ENCODE measurements around the gene SNTB2.

The SNTB2 gene

DNA sequence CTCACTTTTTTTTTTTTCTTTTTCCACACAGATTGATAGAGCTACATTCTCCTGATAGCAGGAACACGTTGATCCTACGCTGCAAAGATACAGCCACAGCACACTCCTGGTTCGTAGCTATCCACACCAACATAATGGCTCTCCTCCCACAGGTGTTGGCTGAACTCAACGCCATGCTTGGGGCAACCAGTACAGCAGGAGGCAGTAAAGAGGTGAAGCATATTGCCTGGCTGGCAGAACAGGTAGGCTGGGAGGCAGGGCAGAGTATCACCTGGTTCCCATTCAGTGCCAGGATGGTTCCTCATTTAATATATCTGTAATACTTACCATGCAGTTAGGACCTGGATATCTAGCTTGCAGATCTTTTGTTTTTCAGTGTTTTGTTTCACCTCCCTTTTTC is 73.1 kb downstream of the SNTB2 start:
- H3K27me3 ChIP-seq (ENCODE audit: insufficient read depth, low read length): no peaks in the 10 kb centered on the region
- H3K9me3 ChIP-seq (ENCODE audit: low read length): peaks cover 3% of the 10 kb centered on the region
- no peaks in the 10 kb centered on the region for H3K4me1 ChIP-seq (ENCODE audit: insufficient read depth, low read length)
- H2AFZ ChIP-seq (ENCODE audit: low read depth, low read length): no peak overlapping the region
- H3K4me3 ChIP-seq (ENCODE audit: low read length): no peak overlapping the region
- H3K36me3 ChIP-seq (ENCODE audit: insufficient read depth, low read length): peaks cover 26% of the 10 kb centered on the region

DNA sequence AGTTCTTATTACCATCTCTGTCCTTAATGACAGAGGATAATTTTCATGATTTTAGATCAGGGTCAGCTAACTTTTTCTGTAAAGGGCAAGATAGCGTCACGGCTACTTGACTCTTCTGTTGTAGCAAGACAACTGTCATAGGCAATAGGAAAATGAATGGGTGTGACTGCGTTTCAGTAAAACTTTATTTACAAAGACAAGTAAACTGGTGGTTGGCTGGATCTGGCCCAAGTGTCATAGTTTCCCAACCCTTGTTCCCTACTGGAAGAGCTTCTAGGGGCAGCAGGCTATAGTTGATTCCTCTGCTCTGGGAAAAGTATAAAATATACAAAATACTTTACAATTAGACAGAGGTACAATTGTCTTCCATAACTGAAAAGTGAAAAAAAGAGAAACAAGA is 73.5 kb downstream of the SNTB2 start:
- no peak overlapping the region for H3K4me3 ChIP-seq (ENCODE audit: low read length)
- no peak overlapping the region for H2AFZ ChIP-seq (ENCODE audit: low read depth, low read length)
- H3K4me1 ChIP-seq (ENCODE audit: insufficient read depth, low read length): no peaks in the 10 kb centered on the region
- H3K27me3 ChIP-seq (ENCODE audit: insufficient read depth, low read length): no peaks in the 10 kb centered on the region
- peaks cover 26% of the 10 kb centered on the region for H3K36me3 ChIP-seq (ENCODE audit: insufficient read depth, low read length)
- peaks cover 3% of the 10 kb centered on the region for H3K9me3 ChIP-seq (ENCODE audit: low read length)

DNA sequence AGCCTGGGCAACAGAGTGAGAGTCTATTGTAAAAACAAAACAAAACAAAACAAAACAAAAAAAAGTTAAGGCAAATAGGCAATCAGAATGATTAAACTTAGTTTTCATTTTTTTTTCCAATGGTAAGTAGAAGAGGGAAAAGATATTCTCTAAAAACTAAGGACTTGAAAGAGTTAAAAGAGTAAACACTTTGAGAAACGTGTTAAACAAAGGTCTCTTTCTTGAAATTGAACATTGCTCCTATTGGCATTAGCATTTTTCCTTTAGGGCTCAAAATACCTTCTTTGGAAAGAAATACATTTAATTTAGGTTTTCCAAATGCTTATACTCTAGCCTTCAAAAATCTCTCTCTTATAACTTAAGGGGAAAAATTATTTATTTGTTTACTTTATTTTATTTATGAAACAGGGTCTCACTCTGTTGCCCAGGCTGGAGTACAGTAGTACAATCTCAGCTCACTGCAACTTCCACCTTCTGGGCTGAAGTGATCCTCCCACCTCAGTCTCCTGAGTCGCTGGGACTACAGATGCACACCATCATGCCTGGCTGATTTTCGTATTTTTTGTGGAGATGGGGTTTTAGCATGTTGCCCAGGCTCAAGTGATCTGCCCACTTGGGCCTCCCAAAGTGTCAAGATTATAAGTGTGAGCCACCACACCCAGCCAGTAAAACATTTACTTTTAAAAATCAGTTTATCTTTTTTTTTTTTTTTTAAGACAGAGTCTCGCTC is 79.5 kb downstream of the SNTB2 start:
- Histone ChIP-seq H3K4me3 (ENCODE audit: low read length) (no peak overlapping the region), H3K27me3 (ENCODE audit: insufficient read depth, low read length) (no peaks in the 10 kb centered on the region), H3K36me3 (ENCODE audit: insufficient read depth, low read length) (peaks cover 30% of the 10 kb centered on the region), H3K9me3 (ENCODE audit: low read length) (peaks cover 3% of the 10 kb centered on the region), H3K4me1 (ENCODE audit: insufficient read depth, low read length) (no peaks in the 10 kb centered on the region), H2AFZ (ENCODE audit: low read depth, low read length) (no peak overlapping the region)

DNA sequence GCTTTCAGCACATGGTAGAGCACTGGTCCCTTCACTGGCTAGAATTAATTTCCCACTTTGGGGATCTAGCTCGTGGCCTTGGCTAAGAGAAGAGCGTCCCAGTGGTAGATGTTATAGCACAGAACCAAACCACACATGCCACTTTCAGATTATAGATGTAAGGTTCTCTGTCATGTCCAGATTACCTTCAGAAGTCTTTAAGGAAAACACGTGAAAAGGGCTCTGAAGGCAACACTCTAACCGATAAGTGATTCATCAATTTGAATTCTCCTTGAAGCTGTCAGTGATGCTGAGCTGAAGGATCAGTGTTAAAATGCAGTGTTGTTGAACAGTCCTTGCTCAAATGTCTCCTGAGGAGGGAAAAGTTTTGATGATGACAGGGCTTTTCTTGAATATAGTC is 80.7 kb downstream of the SNTB2 start:
- Histone ChIP-seq H3K4me1 (ENCODE audit: insufficient read depth, low read length) (no peaks in the 10 kb centered on the region), H3K27me3 (ENCODE audit: insufficient read depth, low read length) (no peaks in the 10 kb centered on the region), H3K36me3 (ENCODE audit: insufficient read depth, low read length) (peaks cover 23% of the 10 kb centered on the region), H3K9me3 (ENCODE audit: low read length) (peaks cover 3% of the 10 kb centered on the region), H2AFZ (ENCODE audit: low read depth, low read length) (no peak overlapping the region), H3K4me3 (ENCODE audit: low read length) (no peak overlapping the region)

DNA sequence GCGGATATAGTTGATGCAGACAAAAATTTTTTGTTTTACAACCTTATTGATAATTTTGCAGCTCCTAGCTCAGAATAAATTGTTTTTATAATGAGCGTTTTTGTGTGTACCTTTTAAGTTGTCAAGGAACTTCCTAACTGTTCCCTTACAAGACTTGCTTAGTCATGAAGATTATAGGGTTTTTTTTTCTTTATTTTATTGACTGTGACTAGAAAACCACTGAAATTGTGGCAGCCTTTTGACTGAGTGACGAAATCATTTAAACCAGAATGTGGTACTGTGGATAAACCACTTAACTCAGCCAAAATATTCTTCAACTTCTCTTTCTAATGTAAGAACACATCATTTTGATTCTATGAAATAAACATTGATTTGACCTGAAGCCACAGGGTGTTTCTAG is 83.4 kb downstream of the SNTB2 start:
- H3K36me3 ChIP-seq (ENCODE audit: insufficient read depth, low read length): peaks cover 23% of the 10 kb centered on the region
- no peaks in the 10 kb centered on the region for H3K4me1 ChIP-seq (ENCODE audit: insufficient read depth, low read length)
- H3K9me3 ChIP-seq (ENCODE audit: low read length): no peaks in the 10 kb centered on the region
- no peaks in the 10 kb centered on the region for H3K27me3 ChIP-seq (ENCODE audit: insufficient read depth, low read length)
- H2AFZ ChIP-seq (ENCODE audit: low read depth, low read length): no peak overlapping the region
- no peak overlapping the region for H3K4me3 ChIP-seq (ENCODE audit: low read length)

DNA sequence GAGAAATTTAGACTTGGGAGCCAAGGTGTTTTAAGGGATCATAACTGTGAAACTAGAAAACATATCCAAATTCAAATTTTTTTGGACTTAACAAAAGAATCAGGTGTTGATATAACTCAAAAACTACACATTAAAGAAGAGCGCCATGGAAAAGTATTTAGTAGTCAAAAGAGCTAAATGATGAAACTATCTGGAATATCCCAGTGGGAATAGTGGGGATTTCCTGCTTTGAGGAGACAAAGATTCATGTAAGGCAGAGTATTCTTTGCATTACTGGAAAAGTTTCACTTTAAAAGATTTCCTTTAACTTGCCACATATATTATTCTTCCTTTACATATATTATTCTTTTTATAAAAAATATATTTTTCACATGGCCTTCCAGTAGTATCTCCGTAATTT is 83.9 kb downstream of the SNTB2 start:
- H3K9me3 ChIP-seq (ENCODE audit: low read length): no peaks in the 10 kb centered on the region
- H3K4me3 ChIP-seq (ENCODE audit: low read length): no peak overlapping the region

DNA sequence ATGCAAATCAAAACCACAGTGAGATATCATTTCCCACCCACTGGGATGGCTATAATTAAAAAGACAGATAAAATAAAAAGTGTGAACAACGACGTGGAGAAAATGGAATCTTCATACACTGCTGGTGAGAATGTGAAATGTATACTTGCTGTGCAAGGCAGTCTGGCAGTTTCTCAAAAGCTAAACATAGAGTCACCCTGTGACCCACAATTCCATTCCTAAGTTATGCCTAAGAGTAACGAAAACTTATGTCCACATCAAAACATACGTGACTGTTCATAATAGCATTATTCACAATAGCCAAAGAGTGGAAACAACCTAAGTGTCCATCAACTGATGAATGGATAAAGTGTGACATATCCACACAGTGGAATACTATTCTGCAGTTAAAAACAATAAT is 86.0 kb downstream of the SNTB2 start:
- Histone ChIP-seq H2AFZ (ENCODE audit: low read depth, low read length) (no peak overlapping the region), H3K4me1 (ENCODE audit: insufficient read depth, low read length) (no peaks in the 10 kb centered on the region), H3K9me3 (ENCODE audit: low read length) (no peaks in the 10 kb centered on the region), H3K27me3 (ENCODE audit: insufficient read depth, low read length) (no peaks in the 10 kb centered on the region), H3K4me3 (ENCODE audit: low read length) (no peak overlapping the region), H3K36me3 (ENCODE audit: insufficient read depth, low read length) (peaks cover 23% of the 10 kb centered on the region)

More for the DNA sequence above, 83.9 kb downstream of the SNTB2 start:
- no peaks in the 10 kb centered on the region for H3K4me1 ChIP-seq (ENCODE audit: insufficient read depth, low read length)
- peaks cover 23% of the 10 kb centered on the region for H3K36me3 ChIP-seq (ENCODE audit: insufficient read depth, low read length)
- H3K27me3 ChIP-seq (ENCODE audit: insufficient read depth, low read length): no peaks in the 10 kb centered on the region
- H2AFZ ChIP-seq (ENCODE audit: low read depth, low read length): no peak overlapping the region

DNA sequence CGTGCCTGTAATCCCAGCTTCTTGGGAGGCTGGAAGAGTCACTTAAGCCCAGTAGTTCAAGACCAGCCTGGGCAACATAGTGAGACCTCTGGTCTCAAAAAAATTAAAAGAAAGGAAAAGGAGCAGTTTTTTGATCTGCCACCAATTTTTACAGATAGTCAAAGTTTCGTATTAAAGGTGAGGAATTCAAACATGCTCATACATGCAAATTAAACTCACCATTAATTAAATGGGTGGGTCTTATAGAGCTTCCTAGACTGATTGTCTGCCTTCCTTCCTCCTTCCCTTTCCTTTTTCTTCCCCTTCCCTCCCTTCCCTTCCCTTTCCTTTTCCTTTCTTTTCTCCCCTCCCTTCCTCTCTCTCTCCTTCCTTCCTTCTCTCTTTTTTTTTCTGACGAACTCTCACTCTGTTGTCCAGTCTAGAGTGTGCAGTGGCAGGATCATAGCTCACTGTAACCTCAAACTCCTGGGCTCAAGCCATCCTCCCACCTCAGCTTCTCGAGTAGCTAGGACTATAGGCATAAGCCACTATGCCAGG is 87.8 kb downstream of the SNTB2 start:
- peaks cover 23% of the 10 kb centered on the region for H3K36me3 ChIP-seq (ENCODE audit: insufficient read depth, low read length)
- no peak overlapping the region for H2AFZ ChIP-seq (ENCODE audit: low read depth, low read length)
- no peaks in the 10 kb centered on the region for H3K4me1 ChIP-seq (ENCODE audit: insufficient read depth, low read length)
- H3K27me3 ChIP-seq (ENCODE audit: insufficient read depth, low read length): no peaks in the 10 kb centered on the region
- no peaks in the 10 kb centered on the region for H3K9me3 ChIP-seq (ENCODE audit: low read length)
- no peak overlapping the region for H3K4me3 ChIP-seq (ENCODE audit: low read length)

DNA sequence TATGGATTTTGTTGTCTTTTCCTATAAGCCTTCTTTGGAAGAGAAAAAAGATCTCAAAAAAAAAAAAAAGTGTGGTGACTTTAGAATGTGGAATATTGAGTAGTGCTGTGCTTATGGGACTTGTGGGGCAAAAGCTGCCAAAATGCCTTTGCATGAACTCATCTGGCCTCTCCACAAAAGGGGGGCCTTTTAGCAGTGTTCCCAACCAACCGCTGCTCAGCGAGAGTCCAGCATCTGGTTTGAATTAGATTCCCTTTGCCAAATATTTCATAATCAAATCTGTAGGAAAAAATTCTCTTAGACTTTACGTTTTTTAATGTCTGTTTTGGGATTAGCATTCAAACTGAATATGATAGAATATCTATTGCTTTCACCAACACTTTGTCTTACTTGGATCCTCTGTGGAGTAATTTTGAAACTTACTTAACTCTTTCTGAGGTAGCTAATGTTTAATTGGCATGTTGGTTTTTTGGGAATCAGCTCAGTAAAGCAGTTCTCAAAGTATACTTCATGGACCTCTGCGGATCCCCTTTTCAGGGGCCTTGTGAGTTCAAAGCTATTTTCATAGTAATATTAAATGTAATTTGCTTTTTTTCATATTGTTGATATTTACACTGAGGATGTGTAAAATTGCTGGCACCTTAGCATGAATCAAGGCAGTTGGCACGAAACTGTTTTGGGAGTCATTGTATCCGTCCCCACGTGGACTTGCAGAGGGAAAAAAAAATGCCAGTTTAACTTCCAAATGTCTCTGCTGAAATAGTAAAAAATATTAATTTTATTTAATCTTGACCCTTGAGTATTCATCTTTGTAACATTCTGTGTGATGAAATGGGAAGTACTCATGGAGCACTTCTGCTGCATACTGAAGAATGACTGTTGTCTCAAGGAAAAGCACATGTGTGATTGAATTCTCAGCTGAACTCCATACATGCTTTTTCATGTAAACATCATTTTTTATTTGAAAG is 89.5 kb downstream of the SNTB2 start:
- Histone ChIP-seq H3K36me3 (ENCODE audit: insufficient read depth, low read length) (peaks cover 7% of the 10 kb centered on the region), H3K4me1 (ENCODE audit: insufficient read depth, low read length) (no peaks in the 10 kb centered on the region), H3K9me3 (ENCODE audit: low read length) (no peaks in the 10 kb centered on the region), H3K4me3 (ENCODE audit: low read length) (no peak overlapping the region), H3K27me3 (ENCODE audit: insufficient read depth, low read length) (no peaks in the 10 kb centered on the region), H2AFZ (ENCODE audit: low read depth, low read length) (no peak overlapping the region)

DNA sequence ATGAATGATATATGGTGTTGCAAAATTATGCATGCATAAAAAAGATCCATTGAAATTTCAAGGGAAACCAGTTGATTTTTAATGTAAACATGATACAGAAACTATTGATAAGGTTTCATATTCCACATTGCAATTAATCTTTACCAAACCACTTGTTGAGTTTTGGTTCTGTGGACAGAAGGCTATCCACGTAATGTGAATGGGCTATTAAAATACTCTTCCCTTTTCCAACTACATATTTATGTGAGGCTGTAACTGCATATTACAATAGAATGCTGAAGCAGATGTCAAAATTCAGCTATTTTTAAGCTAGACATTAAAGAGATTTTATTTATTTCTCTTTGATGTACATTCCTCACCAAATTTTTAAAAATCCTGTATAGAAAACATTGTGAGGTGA is 90.4 kb downstream of the SNTB2 start:
- Histone ChIP-seq H3K36me3 (ENCODE audit: insufficient read depth, low read length) (peaks cover 7% of the 10 kb centered on the region), H3K27me3 (ENCODE audit: insufficient read depth, low read length) (no peaks in the 10 kb centered on the region), H3K9me3 (ENCODE audit: low read length) (no peaks in the 10 kb centered on the region), H2AFZ (ENCODE audit: low read depth, low read length) (no peak overlapping the region), H3K4me3 (ENCODE audit: low read length) (no peak overlapping the region), H3K4me1 (ENCODE audit: insufficient read depth, low read length) (no peaks in the 10 kb centered on the region)

DNA sequence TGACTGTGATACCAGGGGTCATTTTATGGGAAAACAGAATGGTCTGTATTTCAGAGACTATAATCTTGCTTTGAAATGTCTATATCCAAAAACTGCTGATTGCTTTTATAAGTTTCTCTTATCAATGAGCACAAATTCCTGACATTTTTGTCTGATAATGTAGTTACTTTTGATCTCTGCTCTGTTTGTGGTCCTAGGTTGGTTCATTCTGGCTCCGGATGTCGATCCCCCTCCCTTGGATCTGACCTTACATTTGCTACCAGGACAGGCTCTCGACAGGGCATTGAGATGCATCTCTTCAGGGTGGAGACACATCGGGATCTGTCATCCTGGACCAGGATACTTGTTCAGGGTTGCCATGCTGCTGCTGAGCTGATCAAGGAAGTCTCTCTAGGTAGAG is 96.9 kb downstream of the SNTB2 start:
- Histone ChIP-seq H3K27me3 (ENCODE audit: insufficient read depth, low read length) (no peaks in the 10 kb centered on the region), H3K9me3 (ENCODE audit: low read length) (no peaks in the 10 kb centered on the region), H3K36me3 (ENCODE audit: insufficient read depth, low read length) (peaks cover 20% of the 10 kb centered on the region), H3K4me3 (ENCODE audit: low read length) (no peak overlapping the region), H2AFZ (ENCODE audit: low read depth, low read length) (no peak overlapping the region), H3K4me1 (ENCODE audit: insufficient read depth, low read length) (no peaks in the 10 kb centered on the region)

DNA sequence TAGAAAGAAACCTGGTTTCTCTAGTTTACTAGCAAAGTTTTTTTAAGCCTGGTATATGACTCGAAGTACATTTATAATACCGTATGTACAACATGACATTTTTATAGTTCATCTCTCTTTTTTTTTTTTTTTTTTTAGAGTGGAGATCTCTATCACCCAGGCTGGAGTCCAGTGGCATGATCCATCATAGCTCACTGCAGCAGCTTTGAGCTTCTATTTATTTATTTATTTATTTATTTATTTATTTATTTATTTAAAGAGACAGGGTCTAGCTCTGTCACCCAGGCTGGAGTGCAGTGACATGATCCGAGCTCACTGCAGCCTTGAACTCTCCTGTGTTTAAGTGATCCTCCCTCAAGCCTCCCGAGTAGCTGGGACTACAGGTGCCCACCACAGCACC is 98.3 kb downstream of the SNTB2 start:
- no peaks in the 10 kb centered on the region for H3K9me3 ChIP-seq (ENCODE audit: low read length)
- H2AFZ ChIP-seq (ENCODE audit: low read depth, low read length): no peak overlapping the region
- no peak overlapping the region for H3K4me3 ChIP-seq (ENCODE audit: low read length)
- no peaks in the 10 kb centered on the region for H3K27me3 ChIP-seq (ENCODE audit: insufficient read depth, low read length)
- no peaks in the 10 kb centered on the region for H3K4me1 ChIP-seq (ENCODE audit: insufficient read depth, low read length)
- H3K36me3 ChIP-seq (ENCODE audit: insufficient read depth, low read length): peaks cover 24% of the 10 kb centered on the region

All from neuron (in vitro differentiated cells).